KMS-11 (cell line): ENCODE results near the gene HOXA4.

Experiments
- H2AFZ ChIP-seq: fragments of 200-600 bp; sonication (generic); 2 replicates; pipeline ENCODE4 v1.6.1; 2016; ENCODE audit warnings: antibody characterized with exemption, mixed run types, low read depth
- H3K27ac ChIP-seq: fragments of 200-600 bp; sonication (generic); 2 replicates; pipeline ENCODE4 v1.6.1; 2016; ENCODE audit warnings: mild to moderate bottlenecking, mixed run types
- H3K27me3 ChIP-seq: fragments of 200-600 bp; sonication (generic); 2 replicates; pipeline ENCODE4 v1.6.1; 2017; ENCODE audit warnings: mild to moderate bottlenecking, low read depth, mixed run types, moderate library complexity; ENCODE audit not compliant: insufficient read depth
- H3K36me3 ChIP-seq: fragments of 200-600 bp; sonication (generic); 2 replicates; pipeline ENCODE4 v1.6.1; 2017; ENCODE audit warnings: mild to moderate bottlenecking, mixed run types; ENCODE audit not compliant: insufficient read depth
- H3K4me1 ChIP-seq: fragments of 200-600 bp; sonication (generic); 2 replicates; pipeline ENCODE4 v1.6.1; 2016; ENCODE audit warnings: mild to moderate bottlenecking, low read depth, mixed run types; ENCODE audit not compliant: poor library complexity, severe bottlenecking
- H3K4me2 ChIP-seq: fragments of 200-600 bp; sonication (generic); 2 replicates; pipeline ENCODE4 v1.7.0; 2016; ENCODE audit warnings: mild to moderate bottlenecking, mixed run types
- H3K4me3 ChIP-seq: fragments of 200-600 bp; sonication (generic); IDR thresholded peaks from 2 replicates; pipeline ENCODE4 v1.6.1; 2017; ENCODE audit warnings: low read depth, low read length, mixed read lengths; ENCODE audit not compliant: insufficient read depth
- H3K79me2 ChIP-seq: fragments of 200-600 bp; sonication (generic); 2 replicates; pipeline ENCODE4 v1.6.1; 2016; ENCODE audit warnings: low read depth, mixed run types; ENCODE audit not compliant: insufficient read depth
- H3K9ac ChIP-seq: fragments of 200-600 bp; sonication (generic); 2 replicates; pipeline ENCODE4 v1.6.1; 2016; ENCODE audit warnings: mild to moderate bottlenecking, mixed run types
- H4K20me1 ChIP-seq: fragments of 200-600 bp; sonication (generic); 2 replicates; pipeline ENCODE4 v1.6.1; 2016; ENCODE audit warnings: mild to moderate bottlenecking, mixed run types; ENCODE audit not compliant: insufficient read depth
- CTCF ChIP-seq: fragments of 200-600 bp; sonication (generic); conservative IDR thresholded peaks from 2 replicates; pipeline ENCODE4 v1.6.1; 2017; ENCODE audit warnings: low read depth, mild to moderate bottlenecking, antibody characterized with exemption, low read length, moderate library complexity, mixed read lengths

HOXA4 gene

GRCh38 chr7:27137640-27138315, 7.2 kb upstream of the HOXA4 start:
- Histone ChIP-seq H3K4me3 (no peak overlapping the region), H3K27me3 (no peaks in the 10 kb centered on the region), H2AFZ (no peak overlapping the region), H3K4me1 (peaks cover 25% of the 10 kb centered on the region), H3K79me2 (no peaks in the 10 kb centered on the region), H4K20me1 (no peaks in the 10 kb centered on the region), H3K36me3 (no peaks in the 10 kb centered on the region), H3K4me2 (no peak overlapping the region), H3K9ac (no peak overlapping the region), H3K27ac (no peak overlapping the region)
- TF ChIP-seq CTCF, result no peak

GRCh38 chr7:27134392-27134791, 3.8 kb upstream of the HOXA4 start:
- Histone ChIP-seq H3K4me3 (no peak overlapping the region), H3K4me2 (peak overlapping the region; percentile 52), H3K27ac (peak overlapping the region; percentile 12; the same call in 1 of the 2 replicates), H3K79me2 (no peaks in the 10 kb centered on the region; the same call in 1 of the 2 replicates), H3K36me3 (no peaks in the 10 kb centered on the region), H3K4me1 (peaks cover 34% of the 10 kb centered on the region), H4K20me1 (no peaks in the 10 kb centered on the region), H3K9ac (no peak overlapping the region), H3K27me3 (no peaks in the 10 kb centered on the region), H2AFZ (no peak overlapping the region)
- TF ChIP-seq CTCF, result no peak

- peak overlapping the region; percentile 52; the same call in 1 of the 2 replicates for H3K4me2 ChIP-seq
- H3K79me2 ChIP-seq, result no peaks in the 10 kb centered on the region; the same call in 1 of the 2 replicates
- no peak for TF ChIP-seq CTCF
- H2AFZ ChIP-seq, result no peak overlapping the region
- H3K27me3 ChIP-seq, result no peaks in the 10 kb centered on the region
- H3K9ac ChIP-seq, result no peak overlapping the region
- peaks cover 36% of the 10 kb centered on the region for H3K4me1 ChIP-seq
- H4K20me1 ChIP-seq, result no peaks in the 10 kb centered on the region
- H3K36me3 ChIP-seq, result no peaks in the 10 kb centered on the region
- H3K4me3 ChIP-seq, result no peak overlapping the region
- no peak overlapping the region for H3K27ac ChIP-seq
Measured at GRCh38 chr7:27133409-27134231, 3.1 kb upstream of the HOXA4 start.

GRCh38 chr7:27132978-27133377, 2.4 kb upstream of the HOXA4 start:
- Histone ChIP-seq H3K79me2 (no peaks in the 10 kb centered on the region; the same call in 1 of the 2 replicates), H3K4me3 (no peak overlapping the region), H3K27ac (no peak overlapping the region), H3K4me1 (peaks cover 41% of the 10 kb centered on the region), H3K36me3 (no peaks in the 10 kb centered on the region), H3K9ac (no peak overlapping the region), H2AFZ (no peak overlapping the region), H3K27me3 (no peaks in the 10 kb centered on the region), H3K4me2 (no peak overlapping the region), H4K20me1 (no peaks in the 10 kb centered on the region)
- TF ChIP-seq CTCF, result no peak
